D721Med (cell line): ENCODE data around the gene C1orf174.

Experiments used
- DNase-seq: peaks from one replicate; pipeline ENCODE4 v3.0.0; 2011; ENCODE audit warnings: low spot score; ENCODE audit not compliant: insufficient read length
- FAIRE-seq: peaks from 2 replicates; lab custom pipeline; 2011; peaks lifted over from hg19 to GRCh38; lab: Jason Lieb, UNC
- TF ChIP-seq, protein P1 (sequence below): IDR thresholded peaks from 2 replicates; pipeline ENCODE4 v1.5.1; 2012; ENCODE audit warnings: mild to moderate bottlenecking, control low read depth; ENCODE audit not compliant: insufficient read depth; ENCODE audit errors: missing control alignments

Gene C1orf174

DNA sequence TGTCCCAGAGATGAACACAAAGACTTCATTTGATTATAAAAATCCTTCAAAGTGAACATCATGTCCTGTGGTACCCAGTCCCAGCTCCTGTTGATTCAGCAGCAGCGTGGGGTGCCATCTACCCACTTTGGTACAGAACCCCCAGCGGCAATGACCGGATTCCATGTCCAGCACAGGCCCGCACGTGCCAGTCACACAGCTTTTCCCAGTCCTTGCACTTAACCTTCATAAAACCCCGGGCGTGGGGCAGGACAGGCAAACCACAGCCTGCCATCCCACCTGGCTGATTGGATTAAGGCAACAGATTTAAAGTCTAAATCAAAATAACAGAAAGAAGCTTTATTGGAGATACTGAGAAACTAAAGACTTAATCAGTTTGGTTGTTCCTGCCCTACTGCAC, 58.6 kb downstream of the C1orf174 start:
- FAIRE-seq (no peak), DNase-seq (no peak)
- TF ChIP-seq, protein P1, sequence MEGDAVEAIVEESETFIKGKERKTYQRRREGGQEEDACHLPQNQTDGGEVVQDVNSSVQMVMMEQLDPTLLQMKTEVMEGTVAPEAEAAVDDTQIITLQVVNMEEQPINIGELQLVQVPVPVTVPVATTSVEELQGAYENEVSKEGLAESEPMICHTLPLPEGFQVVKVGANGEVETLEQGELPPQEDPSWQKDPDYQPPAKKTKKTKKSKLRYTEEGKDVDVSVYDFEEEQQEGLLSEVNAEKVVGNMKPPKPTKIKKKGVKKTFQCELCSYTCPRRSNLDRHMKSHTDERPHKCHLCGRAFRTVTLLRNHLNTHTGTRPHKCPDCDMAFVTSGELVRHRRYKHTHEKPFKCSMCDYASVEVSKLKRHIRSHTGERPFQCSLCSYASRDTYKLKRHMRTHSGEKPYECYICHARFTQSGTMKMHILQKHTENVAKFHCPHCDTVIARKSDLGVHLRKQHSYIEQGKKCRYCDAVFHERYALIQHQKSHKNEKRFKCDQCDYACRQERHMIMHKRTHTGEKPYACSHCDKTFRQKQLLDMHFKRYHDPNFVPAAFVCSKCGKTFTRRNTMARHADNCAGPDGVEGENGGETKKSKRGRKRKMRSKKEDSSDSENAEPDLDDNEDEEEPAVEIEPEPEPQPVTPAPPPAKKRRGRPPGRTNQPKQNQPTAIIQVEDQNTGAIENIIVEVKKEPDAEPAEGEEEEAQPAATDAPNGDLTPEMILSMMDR: no peak
